Parathyroid adenoma (tissue), 2 donors: Measurements from ENCODE around the gene RAB14.

ENCODE experiments used
- H2AFZ ChIP-seq: fragments of 300-600 bp; sonication (generic); one replicate; pipeline ENCODE4 v1.7.0; 2017; ENCODE audit warnings: antibody characterized with exemption, mild to moderate bottlenecking
- H3K27ac ChIP-seq: fragments of 300-600 bp; sonication (generic); one replicate; pipeline ENCODE4 v1.7.0; 2017
- H3K27me3 ChIP-seq: fragments of 300-600 bp; sonication (generic); one replicate; pipeline ENCODE4 v1.7.0; 2017; ENCODE audit warnings: low read length; ENCODE audit not compliant: control insufficient read depth, insufficient read depth
- H3K36me3 ChIP-seq: fragments of 300-600 bp; sonication (generic); one replicate; pipeline ENCODE4 v1.7.0; 2017; ENCODE audit warnings: low read length; ENCODE audit not compliant: control insufficient read depth, insufficient read depth
- H3K4me1 ChIP-seq: fragments of 300-600 bp; sonication (generic); one replicate; pipeline ENCODE4 v1.7.0; 2017; ENCODE audit warnings: control low read depth
- H3K4me2 ChIP-seq: fragments of 300-600 bp; sonication (generic); one replicate; pipeline ENCODE4 v1.7.0; 2017; ENCODE audit warnings: low read length
- H3K4me3 ChIP-seq: fragments of 300-600 bp; sonication (generic); one replicate; pipeline ENCODE4 v1.7.0; 2017; ENCODE audit warnings: low read depth, low read length
- H3K79me2 ChIP-seq: fragments of 300-600 bp; sonication (generic); one replicate; pipeline ENCODE4 v1.7.0; 2017; ENCODE audit warnings: control low read depth
- H3K9ac ChIP-seq: fragments of 300-600 bp; sonication (generic); one replicate; pipeline ENCODE4 v1.7.0; 2017; ENCODE audit warnings: mild to moderate bottlenecking
- H3K9me3 ChIP-seq: fragments of 300-600 bp; sonication (generic); one replicate; pipeline ENCODE4 v1.7.0; 2017; ENCODE audit warnings: low read length; ENCODE audit not compliant: control insufficient read depth
- TF ChIP-seq, protein P1 (sequence below): fragments of 300-600 bp; sonication (generic); IDR thresholded peaks from one replicate; pipeline ENCODE4 v1.7.0; 2017; ENCODE audit warnings: antibody characterized with exemption, mild to moderate bottlenecking
- donor health status: primary hyperparathyroidism.

RAB14 gene

DNA sequence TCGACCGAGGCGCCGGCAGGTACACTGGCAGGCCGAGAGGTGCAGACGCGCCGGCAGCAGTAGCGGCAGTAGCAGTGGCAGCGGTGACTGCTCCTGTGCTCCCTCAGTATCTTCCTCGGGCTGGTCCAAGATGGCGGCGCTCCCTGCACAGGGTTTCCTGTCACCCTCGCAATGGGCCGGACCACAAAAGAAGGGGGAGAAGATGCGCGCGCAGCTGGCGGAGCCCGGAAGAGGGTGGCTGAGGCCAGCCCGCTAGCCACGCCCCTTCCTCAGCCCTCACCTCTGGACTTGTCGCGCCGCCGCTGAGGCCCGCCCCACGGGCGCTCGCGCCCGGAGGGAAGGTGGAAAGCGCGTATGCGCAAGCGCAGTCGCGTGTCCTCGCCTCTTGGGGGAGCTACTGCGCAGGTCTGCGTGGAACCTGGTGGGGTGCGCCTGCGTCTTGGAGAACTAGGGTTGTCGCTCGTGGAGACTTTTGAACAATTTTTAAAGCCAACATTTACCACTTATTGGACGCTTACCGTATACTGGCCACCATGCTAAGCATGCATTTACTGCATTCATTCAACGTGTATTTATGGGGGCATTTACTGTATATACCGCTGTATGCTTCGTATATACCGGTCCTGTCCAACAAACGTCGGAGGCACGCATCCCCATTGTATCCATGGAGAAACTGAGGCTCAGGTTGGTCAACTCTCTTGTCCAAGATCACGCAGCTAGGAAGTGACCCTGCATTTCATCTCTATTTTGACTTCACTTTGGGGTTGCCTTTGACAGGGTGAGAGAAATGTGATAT is at the start of gene RAB14:
TSS of gene RAB14 (minus strand) at position 132 of the 796 bp plus-strand sequence. CDS start 8,457 bp downstream, outside the sequence.
- H3K4me1 ChIP-seq, result peaks cover 4% of the 10 kb centered on the region
- H3K36me3 ChIP-seq, result no peaks in the 10 kb centered on the region
- H3K9me3 ChIP-seq, result no peaks in the 10 kb centered on the region
- H3K27me3 ChIP-seq, result no peaks in the 10 kb centered on the region
- peak within 1 kb of the TSS; percentile 81 for H2AFZ ChIP-seq
- TF ChIP-seq, protein P1, sequence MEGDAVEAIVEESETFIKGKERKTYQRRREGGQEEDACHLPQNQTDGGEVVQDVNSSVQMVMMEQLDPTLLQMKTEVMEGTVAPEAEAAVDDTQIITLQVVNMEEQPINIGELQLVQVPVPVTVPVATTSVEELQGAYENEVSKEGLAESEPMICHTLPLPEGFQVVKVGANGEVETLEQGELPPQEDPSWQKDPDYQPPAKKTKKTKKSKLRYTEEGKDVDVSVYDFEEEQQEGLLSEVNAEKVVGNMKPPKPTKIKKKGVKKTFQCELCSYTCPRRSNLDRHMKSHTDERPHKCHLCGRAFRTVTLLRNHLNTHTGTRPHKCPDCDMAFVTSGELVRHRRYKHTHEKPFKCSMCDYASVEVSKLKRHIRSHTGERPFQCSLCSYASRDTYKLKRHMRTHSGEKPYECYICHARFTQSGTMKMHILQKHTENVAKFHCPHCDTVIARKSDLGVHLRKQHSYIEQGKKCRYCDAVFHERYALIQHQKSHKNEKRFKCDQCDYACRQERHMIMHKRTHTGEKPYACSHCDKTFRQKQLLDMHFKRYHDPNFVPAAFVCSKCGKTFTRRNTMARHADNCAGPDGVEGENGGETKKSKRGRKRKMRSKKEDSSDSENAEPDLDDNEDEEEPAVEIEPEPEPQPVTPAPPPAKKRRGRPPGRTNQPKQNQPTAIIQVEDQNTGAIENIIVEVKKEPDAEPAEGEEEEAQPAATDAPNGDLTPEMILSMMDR, result peak; percentile 57
- H3K4me3 ChIP-seq, result peak within 1 kb of the TSS; percentile 93
- H3K79me2 ChIP-seq, result peaks cover 29% of the 10 kb centered on the region
- H3K27ac ChIP-seq, result peak within 1 kb of the TSS; percentile 80
- H3K9ac ChIP-seq, result peak within 1 kb of the TSS; percentile 72
- H3K4me2 ChIP-seq, result peak within 1 kb of the TSS; percentile 100

DNA sequence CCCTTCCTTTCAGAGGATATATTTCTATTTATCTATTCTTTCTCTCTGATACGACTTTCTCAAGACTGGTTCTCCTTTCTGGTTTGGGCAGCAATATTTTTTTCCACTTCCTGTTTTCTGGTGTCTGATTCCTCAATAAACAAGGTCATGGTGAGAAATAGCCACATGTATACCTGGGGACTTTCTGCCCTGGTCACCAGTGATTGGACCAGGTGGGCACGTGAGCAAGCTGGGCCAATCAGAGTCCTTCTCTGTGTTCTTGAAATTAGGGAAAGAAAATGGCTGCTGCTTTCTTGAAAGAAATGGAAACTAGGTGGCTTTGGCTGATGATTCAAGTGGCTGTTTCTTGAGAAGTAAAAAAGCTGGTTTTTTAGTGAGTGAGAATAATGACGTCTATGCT is 47.9 kb upstream of the RAB14 start:
- Histone ChIP-seq H3K4me3 (no peak overlapping the region), H3K27me3 (no peaks in the 10 kb centered on the region), H3K9ac (no peak overlapping the region), H3K9me3 (no peaks in the 10 kb centered on the region), H3K4me1 (no peaks in the 10 kb centered on the region), H3K79me2 (no peaks in the 10 kb centered on the region), H2AFZ (no peak overlapping the region), H3K27ac (no peak overlapping the region), H3K4me2 (no peak overlapping the region), H3K36me3 (no peaks in the 10 kb centered on the region)
- TF ChIP-seq, protein P1, result no peak

DNA sequence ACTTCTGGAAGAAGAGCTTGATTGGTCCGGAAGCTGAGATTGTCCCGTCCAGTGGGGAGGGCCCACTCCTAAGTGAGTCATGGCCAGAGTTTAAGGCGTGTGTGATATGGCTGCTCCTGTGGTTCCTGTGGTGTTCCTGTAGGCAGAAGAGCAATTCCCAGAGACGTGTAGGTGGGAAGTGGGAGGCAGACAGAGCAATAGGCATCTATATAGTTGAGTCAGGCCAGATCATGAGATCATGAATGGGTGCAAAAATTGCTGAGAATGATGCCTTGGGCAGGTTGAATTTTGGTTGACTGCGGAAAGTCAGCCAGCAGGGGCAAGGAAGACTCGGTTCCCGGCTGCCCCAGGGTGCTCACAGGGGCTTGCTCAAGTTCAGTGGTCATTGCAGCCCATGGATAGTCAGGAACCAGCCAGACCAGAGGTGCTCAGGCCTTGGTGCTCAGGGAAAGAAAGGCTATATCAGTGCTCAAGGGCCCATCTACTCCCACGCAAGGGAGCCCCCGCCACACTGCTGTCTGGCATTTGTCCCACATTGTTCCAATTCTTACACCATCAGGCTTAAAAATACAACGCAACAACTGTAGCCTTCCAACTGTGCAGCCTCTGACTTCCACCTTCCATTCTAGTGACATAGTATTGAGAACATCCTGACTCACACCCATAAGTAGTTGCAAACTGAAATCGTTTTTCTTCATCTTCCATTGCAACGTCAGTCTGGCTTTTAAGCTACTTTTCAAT is 45.3 kb upstream of the RAB14 start:
- Histone ChIP-seq H3K27me3 (no peaks in the 10 kb centered on the region), H3K9ac (no peak overlapping the region), H2AFZ (no peak overlapping the region), H3K4me2 (no peak overlapping the region), H3K27ac (no peak overlapping the region), H3K36me3 (no peaks in the 10 kb centered on the region), H3K4me3 (no peak overlapping the region), H3K4me1 (no peaks in the 10 kb centered on the region), H3K9me3 (no peaks in the 10 kb centered on the region), H3K79me2 (no peaks in the 10 kb centered on the region)
- TF ChIP-seq, protein P1, result no peak

DNA sequence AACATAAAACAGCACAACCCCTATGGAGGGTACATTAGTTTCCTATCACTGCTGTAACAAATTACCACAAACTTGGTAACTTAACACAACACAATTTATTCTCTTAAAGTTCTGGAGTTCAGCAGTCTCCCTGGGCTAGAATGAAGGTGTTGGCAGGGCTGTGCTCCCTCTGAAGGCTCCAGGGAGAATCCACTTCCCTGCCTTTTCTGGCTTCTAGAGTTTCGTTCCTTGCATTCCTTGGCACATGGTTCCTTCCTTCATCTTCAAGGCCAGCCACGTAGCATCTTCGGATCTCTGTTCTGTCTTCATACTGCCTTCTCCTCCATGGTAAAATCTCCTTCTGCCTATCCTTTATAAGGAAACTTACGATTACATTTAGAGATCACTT is 41.3 kb upstream of the RAB14 start:
- H3K36me3 ChIP-seq, result no peaks in the 10 kb centered on the region

More for the DNA sequence above, 41.3 kb upstream of the RAB14 start:
- no peak overlapping the region for H3K4me3 ChIP-seq
- no peaks in the 10 kb centered on the region for H3K4me1 ChIP-seq
- no peaks in the 10 kb centered on the region for H3K9me3 ChIP-seq
- no peaks in the 10 kb centered on the region for H3K79me2 ChIP-seq
- H3K4me2 ChIP-seq, result no peak overlapping the region
- no peak overlapping the region for H3K9ac ChIP-seq
- TF ChIP-seq, protein P1, result no peak
- no peaks in the 10 kb centered on the region for H3K27me3 ChIP-seq
- no peak overlapping the region for H2AFZ ChIP-seq
- H3K27ac ChIP-seq, result no peak overlapping the region
